Iris pigment epithelial cell (primary cell): ENCODE measurements around the gene DUS3L.
"Not testable (repeated sequence)": the region's sequence is repeated elsewhere in the genome, so short reads cannot be mapped to it uniquely, and the experiment has no call there.

ENCODE experiments used
- DNase-seq: peaks from one replicate; pipeline ENCODE4 v3.0.0-alpha.2; 2011; ENCODE audit warnings: low read depth

Gene DUS3L

DNA sequence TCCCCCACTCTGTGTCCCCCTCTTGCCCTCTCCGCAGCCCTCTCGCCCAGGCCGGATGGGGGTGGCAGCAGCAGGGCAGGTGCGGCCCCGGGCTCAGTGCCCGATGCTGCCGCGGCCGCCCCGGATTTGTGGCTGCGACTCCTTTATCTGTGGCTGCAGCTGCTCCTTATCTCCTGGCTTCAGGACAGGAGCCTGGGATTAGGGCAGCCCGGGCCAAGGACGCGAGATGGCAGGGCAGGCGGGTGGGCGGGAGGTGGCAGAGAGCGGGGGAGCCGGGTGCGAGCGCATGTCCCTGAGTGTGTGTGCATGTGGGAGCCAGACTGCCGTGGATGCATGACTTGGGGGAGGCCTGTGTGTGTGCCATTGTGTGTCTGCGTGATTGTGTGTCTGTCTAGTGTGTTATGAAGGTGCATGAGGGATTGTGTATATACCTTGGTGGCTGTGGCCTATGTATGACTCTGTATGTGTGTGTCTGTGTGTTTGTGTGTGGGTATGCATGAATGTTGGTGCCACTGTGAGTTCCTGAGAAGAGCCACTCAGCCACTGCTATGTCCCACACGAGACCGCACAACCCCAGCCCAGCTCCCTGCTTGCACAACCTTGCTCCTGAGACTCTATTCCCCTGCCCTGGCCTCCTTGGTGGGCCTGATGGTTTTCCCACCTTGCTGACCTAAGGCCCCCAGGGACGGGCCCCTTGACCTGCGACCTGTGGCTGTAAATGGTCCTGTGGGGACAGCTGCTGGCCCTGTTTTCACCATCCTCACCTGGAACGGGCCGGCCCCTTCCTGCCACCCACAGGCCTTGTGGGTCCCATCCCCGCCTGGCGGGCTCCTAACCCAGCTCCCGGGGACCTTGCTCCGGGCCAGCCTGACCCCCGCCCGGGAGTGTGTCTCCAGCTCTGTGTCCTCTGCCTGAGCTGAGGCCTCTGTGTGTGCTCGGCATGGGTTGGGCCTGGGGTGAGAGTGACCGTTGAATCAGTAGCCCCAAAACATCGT is 8.6 kb upstream of the DUS3L start:
- DNase-seq: no peak

DNA sequence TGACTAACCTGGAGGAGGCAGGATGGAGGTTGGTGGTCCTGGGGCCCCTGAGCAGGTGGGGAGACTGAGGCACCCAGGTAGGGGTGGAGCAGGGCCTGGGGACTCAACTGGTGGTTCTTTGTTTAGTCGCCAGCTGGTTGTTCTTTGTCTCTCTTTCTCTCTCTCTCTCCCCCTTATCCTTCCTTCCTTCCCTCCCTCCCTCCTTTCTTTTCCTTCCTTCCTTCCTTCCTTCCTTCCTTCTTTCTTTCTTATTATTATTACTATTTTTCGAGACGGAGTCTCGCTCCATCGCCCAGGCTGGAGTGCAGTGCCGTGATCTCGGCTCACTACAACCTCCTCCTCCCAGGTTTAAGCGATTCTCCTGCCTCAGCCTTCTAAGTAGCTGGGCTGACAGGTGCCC is 7.3 kb upstream of the DUS3L start:
- no peak for DNase-seq

GRCh38 chr19:5795382-5795919 is 4.5 kb upstream of the DUS3L start:
- no peak for DNase-seq

DNA sequence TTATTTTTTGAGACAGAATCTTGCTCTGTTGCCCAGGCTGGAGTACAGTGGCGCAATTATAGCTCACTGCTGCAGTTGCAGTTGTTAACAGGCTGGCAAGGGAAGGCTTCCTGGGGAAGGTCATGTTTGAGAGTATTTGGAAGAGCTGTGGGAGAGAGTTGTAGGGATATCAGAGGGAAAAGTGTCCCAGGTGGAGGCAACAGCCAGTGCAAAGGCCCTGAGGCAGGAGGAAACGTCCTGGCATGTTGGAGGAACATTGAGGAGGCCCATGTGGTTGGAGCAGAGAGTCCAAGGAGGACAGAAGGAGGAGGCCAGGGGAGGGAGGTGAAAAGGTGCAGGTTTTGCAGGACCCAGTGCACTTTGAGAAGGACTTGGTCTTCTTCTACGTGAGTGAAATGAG is 2.2 kb upstream of the DUS3L start:
- no peak for DNase-seq

DNA sequence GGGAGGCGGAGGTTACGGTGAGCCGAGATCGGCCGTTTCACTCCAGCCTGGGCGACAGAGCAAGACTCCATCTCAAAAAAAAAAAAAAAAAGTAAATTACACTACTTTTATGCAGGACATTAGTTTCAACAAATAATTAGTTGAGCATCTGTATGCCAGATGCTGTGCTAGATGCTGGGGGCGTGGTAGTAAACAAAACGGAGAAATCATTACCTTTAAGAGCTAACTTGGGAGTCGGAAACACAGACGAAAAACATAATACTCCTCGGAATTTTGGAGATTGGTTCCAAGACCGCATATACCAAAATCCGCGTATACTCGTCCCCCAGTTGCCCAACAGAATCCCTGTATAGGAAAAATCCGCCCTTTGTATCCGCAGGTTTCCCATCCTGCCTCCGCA is 1.3 kb upstream of the DUS3L start:
- DNase-seq: no peak

DNA sequence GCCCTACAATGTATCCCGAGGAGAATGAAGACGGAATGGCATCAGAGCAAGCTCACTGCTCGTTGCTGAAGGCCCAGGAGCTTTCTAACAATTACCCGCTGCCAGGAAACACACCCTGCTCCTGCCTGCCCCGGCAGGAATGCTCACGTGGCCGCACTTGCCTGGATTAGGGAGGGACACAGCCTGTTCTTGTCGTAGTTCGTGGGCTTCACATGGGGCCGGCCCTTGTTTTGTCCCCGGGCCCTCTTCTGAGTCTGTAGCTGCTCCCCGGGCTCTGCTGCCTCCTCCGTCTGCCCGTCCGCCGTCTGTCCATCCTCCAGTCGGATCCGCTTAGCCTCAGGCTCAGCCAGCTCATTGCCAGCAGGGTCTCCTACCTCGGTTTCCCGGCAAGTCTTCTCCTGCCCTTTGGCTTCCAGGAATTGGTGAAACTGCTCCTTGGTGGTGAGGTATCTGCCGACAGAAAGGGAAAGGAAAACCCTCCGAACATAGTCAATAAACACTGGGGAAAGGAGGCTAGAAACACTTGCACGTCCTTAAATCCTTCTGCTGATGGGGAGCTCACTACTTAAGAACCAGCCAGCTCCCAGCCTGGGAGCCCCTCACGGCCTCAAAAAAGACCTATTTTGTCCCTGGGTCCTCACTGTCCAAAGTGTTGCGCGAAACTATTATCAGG is 941 bp downstream of the DUS3L start:
- DNase-seq: no peak

GRCh38 chr19:5789351-5789761 is 1.6 kb downstream of the DUS3L start:
- no peak for DNase-seq

DNA sequence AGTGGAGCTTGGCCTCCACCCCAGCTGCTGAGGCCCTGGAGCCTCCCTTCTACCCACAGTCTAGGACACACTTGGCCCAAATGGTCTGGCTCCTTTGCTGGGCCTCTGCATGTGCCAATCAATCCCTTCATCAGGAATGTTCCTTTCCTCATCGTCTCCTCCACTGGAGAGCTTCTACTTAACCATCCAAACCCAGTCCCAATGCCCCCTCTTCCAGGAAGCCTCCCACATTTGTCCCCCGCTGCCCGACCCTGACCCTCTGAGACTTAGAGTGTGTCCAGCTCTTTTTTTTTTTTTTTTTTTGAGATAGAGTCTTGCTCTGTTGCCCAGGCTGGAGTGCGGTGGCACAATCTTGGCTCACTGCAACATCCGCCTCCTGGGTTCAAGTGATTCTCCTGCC is 2.5 kb downstream of the DUS3L start:
- no peak for DNase-seq

DNA sequence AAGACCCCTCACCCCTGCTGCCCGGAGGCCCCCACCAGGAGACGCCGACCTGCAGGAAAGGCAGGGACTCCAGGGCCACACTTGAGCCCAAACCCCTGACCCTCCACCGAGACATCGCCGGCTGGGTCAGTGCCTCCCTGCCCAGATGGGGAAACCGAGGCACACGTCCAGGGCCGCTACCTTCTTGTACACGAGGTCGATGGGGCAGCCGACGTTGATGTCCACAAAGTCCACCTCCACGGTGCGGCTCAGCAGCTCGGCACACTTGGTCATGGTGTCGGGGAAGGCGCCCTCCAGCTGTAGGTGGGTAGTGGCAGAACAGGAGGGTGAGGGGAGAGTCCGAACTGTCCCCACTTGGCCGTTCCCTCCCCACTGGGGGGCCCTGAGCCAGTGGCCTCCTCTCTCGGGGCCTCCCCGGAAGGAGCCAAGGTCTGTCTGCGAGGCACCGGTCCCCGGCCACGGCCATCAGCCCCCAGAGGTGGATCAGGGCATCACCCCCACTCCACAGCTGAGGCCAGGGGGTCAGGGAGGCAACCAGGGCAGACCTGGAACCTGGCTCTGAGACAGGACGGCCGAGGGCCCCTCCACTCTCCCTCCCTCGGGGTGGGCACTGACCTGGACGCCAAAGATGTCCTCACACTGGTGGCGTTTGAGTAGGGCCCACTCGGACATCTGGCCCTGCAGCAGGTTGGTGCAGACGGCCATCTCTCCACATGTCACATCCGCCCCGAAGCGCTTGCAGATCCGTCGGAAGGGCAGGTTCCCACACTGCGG is 3.4 kb downstream of the DUS3L start:
- DNase-seq: no peak

DNA sequence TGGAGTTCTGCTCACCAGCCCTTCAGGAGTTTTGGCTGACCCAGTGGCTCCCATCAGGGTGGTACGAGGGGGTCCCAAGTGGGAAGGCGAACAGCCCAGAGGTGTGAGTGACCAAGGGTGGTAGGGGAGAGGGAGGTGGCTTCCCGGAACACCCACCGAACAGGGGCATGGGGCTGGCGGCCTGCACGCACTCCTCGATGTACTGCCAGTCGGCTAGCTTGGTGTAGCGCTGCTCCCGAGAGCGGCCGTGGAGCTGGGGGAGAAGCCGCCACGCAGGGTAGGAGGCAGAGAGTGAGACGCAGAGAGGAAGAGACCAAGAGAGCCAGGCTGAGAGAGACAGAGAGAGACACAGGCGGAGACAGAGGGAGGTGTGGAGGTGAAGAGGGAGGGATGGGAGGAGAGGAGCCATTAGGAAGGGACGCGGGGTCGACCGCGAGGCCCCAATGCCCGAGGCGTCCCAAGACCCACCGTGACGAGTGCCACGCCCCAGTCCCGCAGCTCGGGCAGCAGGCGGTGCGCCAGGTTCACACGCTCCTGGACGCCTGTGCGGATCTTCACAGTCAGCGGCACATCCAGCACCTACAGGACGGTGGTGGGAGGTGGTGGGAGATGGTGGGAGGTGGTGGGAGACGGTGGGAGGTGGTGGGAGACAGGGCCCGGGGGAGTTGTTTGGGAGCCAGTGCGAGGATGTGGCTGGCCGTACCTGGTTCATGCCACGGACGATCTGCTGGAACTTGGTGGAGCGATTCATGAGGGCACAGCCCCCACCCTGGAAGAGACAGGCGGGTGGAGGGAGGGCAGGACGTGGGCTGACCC is 4.2 kb downstream of the DUS3L start:
- no peak for DNase-seq

- no peak for DNase-seq
These were observed 5.5 kb downstream of the DUS3L start for GRCh38 chr19:5785423-5785822.

DNA sequence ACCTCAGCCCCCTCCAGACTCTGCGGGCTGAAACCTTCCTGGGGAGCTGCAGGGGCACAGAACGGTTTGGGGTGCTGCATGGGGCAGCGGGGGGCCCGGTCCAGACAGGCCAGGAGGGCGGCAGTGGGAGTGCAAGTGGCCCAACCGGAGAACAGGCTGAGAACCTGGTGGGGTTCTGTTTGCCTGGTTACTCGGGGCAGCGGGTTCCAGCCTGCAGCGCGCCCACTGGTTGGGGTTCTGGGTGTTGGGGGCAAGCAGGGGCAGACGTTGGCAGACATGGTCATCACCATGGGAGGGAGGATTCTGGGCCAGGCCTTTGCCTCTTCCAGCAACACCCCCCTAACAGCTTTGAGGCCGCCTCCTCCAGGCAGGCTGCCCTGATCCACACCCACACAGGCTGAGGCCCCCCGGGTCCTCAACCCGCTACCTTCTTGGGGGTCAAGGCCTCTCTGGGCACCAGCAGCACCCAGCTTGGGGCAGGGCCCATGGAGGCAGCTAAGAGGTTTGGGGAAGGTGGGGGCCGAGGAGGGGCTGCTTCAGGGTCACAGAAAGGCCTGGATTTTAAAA is 6.3 kb downstream of the DUS3L start, which contains the start of gene PRR22:
Gene PRR22, minus strand, starts transcription at position 166 of the 567 bp plus-strand sequence. Its CDS starts 86 bp downstream, at position 80.
- DNase-seq: no peak

- no peak for DNase-seq
These were observed 7.7 kb downstream of the DUS3L start for GRCh38 chr19:5782945-5783919.

- DNase-seq: no peak
These were observed 8.6 kb downstream of the DUS3L start for GRCh38 chr19:5782322-5782721.

- not testable (repeated sequence) for DNase-seq
These were observed 10.0 kb downstream of the DUS3L start for GRCh38 chr19:5780916-5781315.

- no peak for DNase-seq
These were observed 12.6 kb downstream of the DUS3L start for GRCh38 chr19:5778402-5778801.

DNA sequence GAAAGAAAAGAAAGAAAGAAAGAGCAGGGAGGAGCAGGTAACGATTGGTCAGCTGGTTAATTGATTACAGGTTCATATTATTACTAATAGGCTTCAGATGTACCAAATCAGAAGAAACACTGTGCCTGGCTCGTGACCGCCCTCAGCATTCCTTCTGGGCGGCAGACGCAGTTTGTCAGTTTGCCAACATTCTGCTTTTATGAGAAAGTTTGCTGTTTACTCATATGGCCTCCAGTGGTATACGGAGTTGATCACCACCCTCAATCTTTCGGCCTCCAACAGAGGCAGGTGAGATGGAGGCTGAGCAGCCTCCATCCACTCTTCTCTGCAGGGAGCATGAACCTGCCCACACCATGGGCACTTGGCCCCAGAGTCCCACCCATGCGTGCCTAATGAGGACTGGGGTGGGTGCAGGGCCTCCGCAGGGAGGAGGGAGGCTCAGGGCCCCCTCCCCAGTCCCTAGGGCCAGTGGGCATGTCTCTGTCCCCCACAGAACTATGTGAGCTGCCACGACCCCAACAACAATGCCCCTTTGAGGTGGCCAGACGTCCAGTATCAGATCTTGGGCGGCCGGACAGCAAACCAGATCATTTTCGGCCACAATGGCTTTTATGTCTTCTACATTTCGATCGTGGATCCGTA is 15.2 kb downstream of the DUS3L start:
- peak; percentile 50 for DNase-seq

DNA sequence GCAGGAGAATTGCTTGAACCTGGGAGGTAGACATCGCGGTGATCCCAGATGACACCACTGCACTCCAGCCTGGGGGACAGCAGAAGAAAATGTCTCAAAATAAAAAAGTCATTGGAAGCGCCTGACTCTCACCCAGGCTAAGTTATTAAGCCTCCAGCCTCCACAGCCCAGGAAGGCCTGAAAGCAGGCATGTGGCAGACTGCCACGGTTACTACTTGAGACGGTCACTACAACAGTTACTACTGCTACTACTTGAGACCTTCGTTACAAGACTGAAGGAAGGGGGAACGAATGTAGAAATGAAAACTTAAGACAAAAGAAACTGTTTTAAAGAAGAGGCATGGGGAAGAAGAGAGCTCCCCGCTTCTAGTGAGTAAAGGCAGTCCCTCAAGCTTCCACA is 16.0 kb downstream of the DUS3L start:
- DNase-seq: no peak

DNA sequence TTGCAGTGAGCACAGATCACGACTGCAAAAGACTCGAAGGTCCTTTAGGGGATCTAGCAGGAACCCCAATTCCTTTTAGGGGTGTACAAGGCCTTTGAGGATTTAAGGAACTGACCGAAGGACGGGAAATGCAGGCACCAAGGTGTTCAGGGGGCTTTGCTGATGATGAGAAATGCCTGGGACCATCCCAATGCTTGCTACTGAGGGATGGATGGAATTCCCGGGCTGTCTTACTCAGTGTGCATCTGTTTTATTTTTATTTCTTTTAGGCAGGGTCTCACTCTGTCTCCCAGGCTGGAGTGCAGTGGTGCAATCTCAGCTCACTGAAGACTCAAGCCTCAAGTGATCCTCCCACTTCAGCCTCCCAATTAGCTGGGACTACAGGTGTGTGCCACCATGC is 17.7 kb downstream of the DUS3L start:
- DNase-seq: no peak
